Smooth muscle cell (in vitro differentiated cells): ENCODE results near the gene IGSF10. TPM values are rescaled to one million over a fixed set of nuclear protein-coding genes. Genes with fewer than 3 reads are reported as not detected.
"Not testable (repeated sequence)": the region's sequence is repeated elsewhere in the genome, so short reads cannot be mapped to it uniquely, and the experiment has no call there.

Experiments
- DNase-seq: peaks from one replicate; lab custom pipeline; 2025; ENCODE audit not compliant: unreplicated experiment; lab: John Stamatoyannopoulos, UW
- H2AFZ ChIP-seq: fragments of 200-600 bp; sonication (generic); 2 replicates; pipeline ENCODE4 v1.6.0; 2016; ENCODE audit warnings: antibody characterized with exemption, low read depth, mild to moderate bottlenecking
- H3F3A ChIP-seq: fragments of 200-600 bp; sonication (generic); 2 replicates; pipeline ENCODE4 v1.6.0; 2017; ENCODE audit warnings: antibody characterized with exemption, low read depth
- H3K27ac ChIP-seq: fragments of 200-600 bp; sonication (generic); 2 replicates; pipeline ENCODE4 v1.5.1; 2016; ENCODE audit warnings: low read depth, mild to moderate bottlenecking
- H3K27me3 ChIP-seq: fragments of 200-600 bp; sonication (generic); 2 replicates; pipeline ENCODE4 v1.6.1; 2016; ENCODE audit warnings: low read depth, mild to moderate bottlenecking
- H3K36me3 ChIP-seq: fragments of 200-600 bp; sonication (generic); 2 replicates; pipeline ENCODE4 v1.5.1; 2016; ENCODE audit warnings: low read depth
- H3K4me1 ChIP-seq: fragments of 200-600 bp; sonication (generic); 2 replicates; pipeline ENCODE4 v1.5.1; 2016; ENCODE audit warnings: low read depth
- H3K4me2 ChIP-seq: fragments of 200-600 bp; sonication (generic); 2 replicates; pipeline ENCODE4 v1.6.0; 2016; ENCODE audit warnings: mild to moderate bottlenecking
- H3K4me3 ChIP-seq: fragments of 200-600 bp; sonication (generic); 2 replicates; pipeline ENCODE4 v1.5.1; 2016; ENCODE audit warnings: mild to moderate bottlenecking
- H3K79me2 ChIP-seq: fragments of 200-600 bp; sonication (generic); 2 replicates; pipeline ENCODE4 v1.6.0; 2016; ENCODE audit warnings: low read depth, mild to moderate bottlenecking
- H3K9ac ChIP-seq: fragments of 200-600 bp; sonication (generic); 2 replicates; pipeline ENCODE4 v1.6.0; 2016; ENCODE audit warnings: low read depth
- H3K9me3 ChIP-seq: fragments of 200-600 bp; sonication (generic); replicated peaks from 2 replicates; pipeline ENCODE4 v1.5.1; 2016; ENCODE audit warnings: low read depth
- H4K20me1 ChIP-seq: fragments of 200-600 bp; sonication (generic); 2 replicates; pipeline ENCODE4 v1.6.0; 2016; ENCODE audit warnings: low read depth
- WGBS: methylation state at CpG from one replicate; pipeline ENCODE4 v1.1.7; 2016; ENCODE audit warnings: low lambda C conversion rate; 5-methylcytosine and 5-hydroxymethylcytosine counted together
- polyA plus RNA-seq: library from polyadenylated mRNA; unstranded; fragments of >200 nt; fragmentation: Nextera tagmentation; extraction: Ambion mirVana; gene quantifications from 2 replicates; pipeline ENCODE4 v1.2.1, GENCODE V29; 2016
- total RNA-seq: library from RNA; depleted of rRNA; stranded (reverse); fragments of >200 nt; gene quantifications from 2 replicates; pipeline ENCODE4 v1.2.3, GENCODE V29; 2014
- TF ChIP-seq, protein P1 (sequence below): fragments of 200-600 bp; sonication (generic); IDR thresholded peaks from 2 replicates; pipeline ENCODE4 v1.5.1; 2017; ENCODE audit warnings: borderline replicate concordance, mild to moderate bottlenecking, antibody characterized with exemption; ENCODE audit not compliant: insufficient read depth, poor library complexity, severe bottlenecking

Gene IGSF10
- total and polyA plus RNA-seq, 2 experiments from 2014 or later, result 1.3 TPM; not detected in 1

- no peaks in the 10 kb centered on the region for H3K4me1 ChIP-seq
- H3K36me3 ChIP-seq, result no peaks in the 10 kb centered on the region
- H3K9ac ChIP-seq, result no peak overlapping the region
- 61% methylated on average over 3 of the region's 3 CpGs for WGBS
- no peaks in the 10 kb centered on the region for H3F3A ChIP-seq
- H4K20me1 ChIP-seq, result no peaks in the 10 kb centered on the region
- no peak overlapping the region for H2AFZ ChIP-seq
- H3K79me2 ChIP-seq, result no peaks in the 10 kb centered on the region
- H3K9me3 ChIP-seq, result no peaks in the 10 kb centered on the region
- no peak overlapping the region for H3K4me2 ChIP-seq
- no peaks in the 10 kb centered on the region for H3K27me3 ChIP-seq
- TF ChIP-seq, protein P1, sequence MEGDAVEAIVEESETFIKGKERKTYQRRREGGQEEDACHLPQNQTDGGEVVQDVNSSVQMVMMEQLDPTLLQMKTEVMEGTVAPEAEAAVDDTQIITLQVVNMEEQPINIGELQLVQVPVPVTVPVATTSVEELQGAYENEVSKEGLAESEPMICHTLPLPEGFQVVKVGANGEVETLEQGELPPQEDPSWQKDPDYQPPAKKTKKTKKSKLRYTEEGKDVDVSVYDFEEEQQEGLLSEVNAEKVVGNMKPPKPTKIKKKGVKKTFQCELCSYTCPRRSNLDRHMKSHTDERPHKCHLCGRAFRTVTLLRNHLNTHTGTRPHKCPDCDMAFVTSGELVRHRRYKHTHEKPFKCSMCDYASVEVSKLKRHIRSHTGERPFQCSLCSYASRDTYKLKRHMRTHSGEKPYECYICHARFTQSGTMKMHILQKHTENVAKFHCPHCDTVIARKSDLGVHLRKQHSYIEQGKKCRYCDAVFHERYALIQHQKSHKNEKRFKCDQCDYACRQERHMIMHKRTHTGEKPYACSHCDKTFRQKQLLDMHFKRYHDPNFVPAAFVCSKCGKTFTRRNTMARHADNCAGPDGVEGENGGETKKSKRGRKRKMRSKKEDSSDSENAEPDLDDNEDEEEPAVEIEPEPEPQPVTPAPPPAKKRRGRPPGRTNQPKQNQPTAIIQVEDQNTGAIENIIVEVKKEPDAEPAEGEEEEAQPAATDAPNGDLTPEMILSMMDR, result no peak
- no peak overlapping the region for H3K4me3 ChIP-seq
- DNase-seq, result no peak
- no peak overlapping the region for H3K27ac ChIP-seq
Observed at GRCh38 chr3:151499168-151499567, 38.3 kb upstream of the IGSF10 start.

- TF ChIP-seq, protein P1, result no peak
- Histone ChIP-seq H2AFZ (no peak overlapping the region), H3K9ac (no peak overlapping the region), H3K4me1 (no peaks in the 10 kb centered on the region), H3K27me3 (no peaks in the 10 kb centered on the region), H3K9me3 (no peaks in the 10 kb centered on the region), H3K27ac (no peak overlapping the region), H3K79me2 (no peaks in the 10 kb centered on the region), H3K4me3 (no peak overlapping the region), H3K4me2 (no peak overlapping the region), H3K36me3 (no peaks in the 10 kb centered on the region), H4K20me1 (no peaks in the 10 kb centered on the region), H3F3A (no peaks in the 10 kb centered on the region)
- 84% methylated on average over 2 of the region's 2 CpGs for WGBS
- DNase-seq, result no peak
Observed at GRCh38 chr3:151491525-151491924, 30.7 kb upstream of the IGSF10 start.

DNA sequence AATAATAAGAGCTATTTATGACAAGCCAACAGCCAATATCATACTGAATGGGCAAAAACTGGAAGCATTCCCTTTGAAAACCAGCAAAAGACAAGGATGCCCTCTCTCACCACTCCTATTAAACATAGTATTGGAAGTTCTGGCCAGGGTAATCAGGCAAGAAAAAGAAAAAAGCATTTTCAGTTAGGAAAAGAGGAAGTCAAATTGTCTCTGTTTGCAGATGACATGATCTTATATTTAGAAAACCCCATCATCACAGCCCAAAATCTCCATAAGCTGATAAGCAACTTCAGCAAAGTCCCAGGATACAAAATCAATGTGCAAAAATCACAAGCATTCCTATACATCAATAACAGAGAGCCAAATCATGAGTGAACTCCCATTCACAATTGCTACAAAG lies 27.0 kb upstream of the IGSF10 start:
- H3K4me1 ChIP-seq, H3K27ac ChIP-seq, H3K27me3 ChIP-seq, H3K9ac ChIP-seq, H3F3A ChIP-seq, H4K20me1 ChIP-seq, DNase-seq, H3K36me3 ChIP-seq, H3K79me2 ChIP-seq, H3K9me3 ChIP-seq, H3K4me3 ChIP-seq, H2AFZ ChIP-seq, H3K4me2 ChIP-seq: not testable (repeated sequence)

DNA sequence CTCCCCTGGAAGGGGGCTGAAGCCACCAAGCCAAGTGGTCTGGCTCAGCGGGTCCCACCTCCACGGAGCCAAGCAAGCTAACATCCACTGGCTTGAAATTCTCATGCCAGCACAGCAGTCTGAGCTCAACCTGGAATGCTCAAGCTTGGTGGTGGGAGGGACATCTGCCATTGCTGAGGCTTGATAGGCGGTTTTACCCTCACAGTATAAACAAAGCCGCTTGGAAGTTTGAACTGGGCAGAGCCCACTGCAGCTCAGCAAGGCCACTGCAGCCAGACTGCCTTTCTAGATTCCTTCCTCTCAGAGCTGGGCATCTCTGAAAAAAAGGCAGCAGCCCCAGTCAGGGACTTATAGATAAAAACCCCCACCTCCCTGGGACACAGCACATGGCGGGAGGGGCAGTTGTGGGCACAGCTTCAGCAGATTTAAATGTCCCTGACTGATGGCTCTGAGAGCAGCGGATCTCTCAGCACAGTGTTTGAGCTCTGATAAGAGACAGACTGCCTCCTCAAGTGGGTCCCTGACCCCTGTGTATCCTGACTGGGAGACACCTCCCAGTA lies 23.2 kb upstream of the IGSF10 start:
- Histone ChIP-seq H3K9ac (no peak overlapping the region), H3F3A (no peaks in the 10 kb centered on the region), H3K4me1 (no peaks in the 10 kb centered on the region), H3K9me3 (peaks cover 5% of the 10 kb centered on the region), H3K27me3 (no peaks in the 10 kb centered on the region), H3K79me2 (no peaks in the 10 kb centered on the region), H3K4me3 (no peak overlapping the region), H3K27ac (no peak overlapping the region), H4K20me1 (no peaks in the 10 kb centered on the region), H3K4me2 (no peak overlapping the region), H3K36me3 (no peaks in the 10 kb centered on the region), H2AFZ (no peak overlapping the region)
- no peak for DNase-seq
- TF ChIP-seq, protein P1, result no peak
- 84% methylated on average over 6 of the region's 6 CpGs for WGBS
